ENCODE measurements around the gene FLAD1. TPM values are rescaled to one million over a fixed set of nuclear protein-coding genes. Genes with fewer than 3 reads are reported as not detected.

Gene FLAD1
- total RNA-seq, 1 experiment from 2014 or later, result 72.8 TPM

DNA sequence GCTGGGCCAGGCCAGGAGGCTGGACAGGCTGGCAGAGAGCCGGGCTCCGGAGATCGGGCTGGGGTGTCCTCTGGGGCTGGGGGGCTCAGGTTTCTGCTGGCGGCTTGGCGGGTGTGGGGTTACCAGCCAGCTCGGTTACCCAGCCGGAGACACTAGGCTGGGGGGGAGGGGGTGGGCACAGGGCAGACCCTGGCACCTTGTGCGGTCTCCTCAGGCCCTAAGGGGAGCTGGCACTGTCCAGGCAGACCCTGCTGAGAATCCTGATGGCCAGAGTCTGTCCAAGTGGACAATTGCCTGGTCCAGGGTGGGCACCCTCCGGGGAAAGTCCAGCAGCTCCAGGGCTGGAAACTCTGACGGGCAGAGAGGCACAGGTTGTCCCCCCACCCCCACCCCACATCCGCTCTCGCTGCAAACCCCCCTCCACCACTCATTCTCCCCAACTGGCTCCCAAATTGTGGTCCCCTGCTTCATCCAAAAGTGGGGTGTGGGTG is 26.1 kb downstream of the FLAD1 start:
- ATAC-seq (no peak), DNase-seq (ENCODE audit: low read depth, low spot score) (no peak)
- no peak overlapping the region for H3K4me3 ChIP-seq (ENCODE audit: low read depth in 2 of 2, low read length in 2 of 2)
- TF ChIP-seq, protein P1, sequence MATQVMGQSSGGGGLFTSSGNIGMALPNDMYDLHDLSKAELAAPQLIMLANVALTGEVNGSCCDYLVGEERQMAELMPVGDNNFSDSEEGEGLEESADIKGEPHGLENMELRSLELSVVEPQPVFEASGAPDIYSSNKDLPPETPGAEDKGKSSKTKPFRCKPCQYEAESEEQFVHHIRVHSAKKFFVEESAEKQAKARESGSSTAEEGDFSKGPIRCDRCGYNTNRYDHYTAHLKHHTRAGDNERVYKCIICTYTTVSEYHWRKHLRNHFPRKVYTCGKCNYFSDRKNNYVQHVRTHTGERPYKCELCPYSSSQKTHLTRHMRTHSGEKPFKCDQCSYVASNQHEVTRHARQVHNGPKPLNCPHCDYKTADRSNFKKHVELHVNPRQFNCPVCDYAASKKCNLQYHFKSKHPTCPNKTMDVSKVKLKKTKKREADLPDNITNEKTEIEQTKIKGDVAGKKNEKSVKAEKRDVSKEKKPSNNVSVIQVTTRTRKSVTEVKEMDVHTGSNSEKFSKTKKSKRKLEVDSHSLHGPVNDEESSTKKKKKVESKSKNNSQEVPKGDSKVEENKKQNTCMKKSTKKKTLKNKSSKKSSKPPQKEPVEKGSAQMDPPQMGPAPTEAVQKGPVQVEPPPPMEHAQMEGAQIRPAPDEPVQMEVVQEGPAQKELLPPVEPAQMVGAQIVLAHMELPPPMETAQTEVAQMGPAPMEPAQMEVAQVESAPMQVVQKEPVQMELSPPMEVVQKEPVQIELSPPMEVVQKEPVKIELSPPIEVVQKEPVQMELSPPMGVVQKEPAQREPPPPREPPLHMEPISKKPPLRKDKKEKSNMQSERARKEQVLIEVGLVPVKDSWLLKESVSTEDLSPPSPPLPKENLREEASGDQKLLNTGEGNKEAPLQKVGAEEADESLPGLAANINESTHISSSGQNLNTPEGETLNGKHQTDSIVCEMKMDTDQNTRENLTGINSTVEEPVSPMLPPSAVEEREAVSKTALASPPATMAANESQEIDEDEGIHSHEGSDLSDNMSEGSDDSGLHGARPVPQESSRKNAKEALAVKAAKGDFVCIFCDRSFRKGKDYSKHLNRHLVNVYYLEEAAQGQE (IDR thresholded peaks at IDR 0.05; ENCODE audit: insufficient read depth in 1 of 2, low read depth in 2 of 2, low read length in 1 of 2), result no peak
- no peak for TF ChIP-seq POLR2AphosphoS5 (IDR thresholded peaks at IDR 0.05; ENCODE audit: low read depth, low read length)
- TF ChIP-seq, protein P2, sequence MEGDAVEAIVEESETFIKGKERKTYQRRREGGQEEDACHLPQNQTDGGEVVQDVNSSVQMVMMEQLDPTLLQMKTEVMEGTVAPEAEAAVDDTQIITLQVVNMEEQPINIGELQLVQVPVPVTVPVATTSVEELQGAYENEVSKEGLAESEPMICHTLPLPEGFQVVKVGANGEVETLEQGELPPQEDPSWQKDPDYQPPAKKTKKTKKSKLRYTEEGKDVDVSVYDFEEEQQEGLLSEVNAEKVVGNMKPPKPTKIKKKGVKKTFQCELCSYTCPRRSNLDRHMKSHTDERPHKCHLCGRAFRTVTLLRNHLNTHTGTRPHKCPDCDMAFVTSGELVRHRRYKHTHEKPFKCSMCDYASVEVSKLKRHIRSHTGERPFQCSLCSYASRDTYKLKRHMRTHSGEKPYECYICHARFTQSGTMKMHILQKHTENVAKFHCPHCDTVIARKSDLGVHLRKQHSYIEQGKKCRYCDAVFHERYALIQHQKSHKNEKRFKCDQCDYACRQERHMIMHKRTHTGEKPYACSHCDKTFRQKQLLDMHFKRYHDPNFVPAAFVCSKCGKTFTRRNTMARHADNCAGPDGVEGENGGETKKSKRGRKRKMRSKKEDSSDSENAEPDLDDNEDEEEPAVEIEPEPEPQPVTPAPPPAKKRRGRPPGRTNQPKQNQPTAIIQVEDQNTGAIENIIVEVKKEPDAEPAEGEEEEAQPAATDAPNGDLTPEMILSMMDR (IDR thresholded peaks at IDR 0.05), result no peak
- TF ChIP-seq SIN3A (IDR thresholded peaks at IDR 0.05; ENCODE audit: borderline replicate concordance, insufficient read depth, low read depth, low read length), result no peak
- no peak for TF ChIP-seq TCF7L2 (IDR thresholded peaks at IDR 0.05; ENCODE audit: low read depth, low read length)
- no peaks in the 10 kb centered on the region for H3K27me3 ChIP-seq (ENCODE audit: control insufficient read depth, insufficient read depth, low read length)
- no TSS peak for BruUV-seq (replicated peaks)
- H3K27ac ChIP-seq (ENCODE audit: low read length), result no peak overlapping the region
- in situ Hi-C loops (cut with HindIII; ENCODE audit: low pct_unique_long_range_greater_than_20kb, low sequenced_read_pairs), result no loop called here
- H3K36me3 ChIP-seq (ENCODE audit: control insufficient read depth, insufficient read depth, low read length), result 0 out of 2 replicates have a peak, but pooled peaks cover 2% of the 10 kb centered on the region
- peaks cover 54% of the 10 kb centered on the region for H3K4me1 ChIP-seq (ENCODE audit: control insufficient read depth, insufficient read depth, low read length)
- POLR2A ChIA-PET, result interaction anchor here (0.6 kb wide), 1 partner anchor 55 kb away, joined by 8 read pairs; no protein-coding TSS in a partner anchor
- intact Hi-C loops (cut with micrococcal nuclease; ENCODE audit: unreplicated experiment), result no loop called here
- H3K9me3 ChIP-seq (ENCODE audit: control insufficient read depth, insufficient read depth, low read depth, low read length), result no peaks in the 10 kb centered on the region
- CTCF ChIA-PET, result no interaction called here

DNA sequence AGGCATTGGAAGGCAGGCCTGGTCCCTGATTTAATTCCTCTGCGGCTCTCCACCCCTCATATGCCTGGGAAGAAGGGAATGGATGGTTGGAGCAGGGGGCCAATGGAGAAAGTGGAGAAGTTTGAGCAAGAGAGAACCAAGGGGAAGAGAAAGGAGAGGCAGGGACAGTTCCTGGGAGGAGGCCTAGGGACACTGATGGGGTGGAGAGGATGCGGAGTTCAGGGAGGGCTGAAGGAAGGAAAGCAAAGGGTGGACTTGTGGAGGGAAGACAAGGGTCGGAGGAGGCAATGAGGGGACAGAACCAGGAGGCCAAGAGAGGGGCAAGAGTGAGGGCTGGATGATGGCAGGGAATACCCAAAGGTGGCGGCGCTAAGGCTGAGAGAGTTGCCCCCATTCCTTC is 26.6 kb downstream of the FLAD1 start:
- Histone ChIP-seq H3K27me3 (ENCODE audit: control insufficient read depth, insufficient read depth, low read length) (no peaks in the 10 kb centered on the region), H3K36me3 (ENCODE audit: control insufficient read depth, insufficient read depth, low read length) (0 out of 2 replicates have a peak, but pooled peaks cover 4% of the 10 kb centered on the region), H3K4me1 (ENCODE audit: control insufficient read depth, insufficient read depth, low read length) (peaks cover 49% of the 10 kb centered on the region), H3K4me3 (ENCODE audit: low read depth in 2 of 2, low read length in 2 of 2) (no peak overlapping the region), H3K27ac (ENCODE audit: low read length) (no peak overlapping the region), H3K9me3 (ENCODE audit: control insufficient read depth, insufficient read depth, low read depth, low read length) (no peaks in the 10 kb centered on the region)
- CTCF ChIA-PET, result no interaction called here
- no TSS peak for BruUV-seq (replicated peaks)
- intact Hi-C loops (cut with micrococcal nuclease; ENCODE audit: unreplicated experiment), result no loop called here
- TF ChIP-seq TCF7L2 (IDR thresholded peaks at IDR 0.05; ENCODE audit: low read depth, low read length), result no peak
- no peak for TF ChIP-seq POLR2AphosphoS5 (IDR thresholded peaks at IDR 0.05; ENCODE audit: low read depth, low read length)
- TF ChIP-seq, protein P1 (IDR thresholded peaks at IDR 0.05; ENCODE audit: insufficient read depth in 1 of 2, low read depth in 2 of 2, low read length in 1 of 2), result no peak
- TF ChIP-seq SIN3A (IDR thresholded peaks at IDR 0.05; ENCODE audit: borderline replicate concordance, insufficient read depth, low read depth, low read length), result no peak
- TF ChIP-seq, protein P2 (IDR thresholded peaks at IDR 0.05), result no peak
- ATAC-seq (no peak), DNase-seq (ENCODE audit: low read depth, low spot score) (no peak)
- in situ Hi-C loops (cut with HindIII; ENCODE audit: low pct_unique_long_range_greater_than_20kb, low sequenced_read_pairs), result no loop called here
- POLR2A ChIA-PET, result no interaction called here

Data from Panc1 (cell line).